Measurements from ENCODE around the gene NAB1.

The NAB1 gene

GRCh38 chr2:190716176-190716807 is 67.4 kb downstream of the NAB1 start:
- no peak for DNase-seq

GRCh38 chr2:190717306-190717705 is 68.4 kb downstream of the NAB1 start:
- no peak for DNase-seq

- no peak for DNase-seq
Observed at GRCh38 chr2:190717764-190718651, 69.1 kb downstream of the NAB1 start.

GRCh38 chr2:190718652-190719526 is 70.0 kb downstream of the NAB1 start:
- no peak for DNase-seq

GRCh38 chr2:190720276-190720675 is 71.4 kb downstream of the NAB1 start:
- DNase-seq = no peak

- no peak for DNase-seq
Observed at GRCh38 chr2:190720691-190721090, 71.8 kb downstream of the NAB1 start.

GRCh38 chr2:190722061-190722759 is 73.3 kb downstream of the NAB1 start:
- DNase-seq = no peak

GRCh38 chr2:190722835-190723234 is 74.0 kb downstream of the NAB1 start:
- no peak for DNase-seq

- DNase-seq = no peak
Observed at GRCh38 chr2:190723397-190724090, 74.7 kb downstream of the NAB1 start.

GRCh38 chr2:190726255-190726654 is 77.4 kb downstream of the NAB1 start:
- DNase-seq = no peak

GRCh38 chr2:190736355-190736754 is 87.5 kb downstream of the NAB1 start:
- DNase-seq = no peak

GRCh38 chr2:190740449-190740848 is 91.6 kb downstream of the NAB1 start:
- DNase-seq = no peak
